ENCODE results near the gene NEU1. TPM values are rescaled to one million over a fixed set of nuclear protein-coding genes. Genes with fewer than 3 reads are reported as not detected.

Gene NEU1
- total RNA-seq, 1 experiment from 2014 or later = 15.1 TPM

DNA sequence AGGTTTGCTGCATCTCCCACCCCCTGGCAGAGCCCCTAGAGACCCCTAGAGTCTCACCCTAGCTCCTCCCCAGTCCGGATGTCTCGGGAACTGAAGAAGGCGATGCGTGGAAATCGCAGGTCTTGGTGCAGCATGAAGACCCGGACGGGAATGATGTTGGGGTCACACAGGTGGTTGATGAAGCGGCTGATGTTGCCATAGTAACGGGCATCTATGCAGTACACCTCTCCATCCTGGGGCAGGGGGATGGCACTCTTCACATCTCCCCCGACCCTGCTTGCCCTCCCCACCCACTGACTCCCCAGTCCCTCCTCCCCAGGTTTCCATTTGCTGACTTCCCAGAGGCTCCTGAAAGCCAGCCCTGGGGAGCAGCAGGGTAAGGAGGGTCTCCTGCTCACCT is 18.0 kb upstream of the NEU1 start:
- Histone ChIP-seq H3K9me2 (ENCODE audit: insufficient read depth) (no peaks in the 10 kb centered on the region), H3K4me2 (ENCODE audit: low read length) (no peak overlapping the region), H3K4me3 (replicated peaks in 1 of 2; ENCODE audit: low read depth in 1 of 2, low read length in 2 of 2) (no peak overlapping the region), H2AFZ (ENCODE audit: low read depth, low read length, poor library complexity, severe bottlenecking) (no peak overlapping the region), H3K9ac (ENCODE audit: low read length) (no peak overlapping the region), H3K27ac (ENCODE audit: low read depth, low read length) (no peak overlapping the region), H3K9me3 (ENCODE audit: control insufficient read depth in 1 of 2, insufficient read depth in 1 of 2, low read depth in 1 of 2, low read length in 2 of 2) (no peaks in the 10 kb centered on the region), H3K4me1 (ENCODE audit: control insufficient read depth in 1 of 2, insufficient read depth in 2 of 2, low read length in 2 of 2) (no peaks in the 10 kb centered on the region), H4K20me1 (ENCODE audit: insufficient read depth) (no peaks in the 10 kb centered on the region), H3K79me2 (ENCODE audit: insufficient read depth, low read length) (no peaks in the 10 kb centered on the region), H3K27me3 (ENCODE audit: insufficient read depth, low read length) (no peaks in the 10 kb centered on the region), H3K36me3 (ENCODE audit: control insufficient read depth in 1 of 2, insufficient read depth in 2 of 2, low read length in 2 of 2) (peaks cover 31 to 42% of the 10 kb centered on the region in 2 experiments)
- CTCF ChIA-PET = no interaction called here
- ATAC-seq (no peak), DNase-seq (ENCODE audit: low read depth, low spot score) (no peak)
- intact Hi-C loops (cut with micrococcal nuclease) = no loop called here
- TF ChIP-seq, protein P1, sequence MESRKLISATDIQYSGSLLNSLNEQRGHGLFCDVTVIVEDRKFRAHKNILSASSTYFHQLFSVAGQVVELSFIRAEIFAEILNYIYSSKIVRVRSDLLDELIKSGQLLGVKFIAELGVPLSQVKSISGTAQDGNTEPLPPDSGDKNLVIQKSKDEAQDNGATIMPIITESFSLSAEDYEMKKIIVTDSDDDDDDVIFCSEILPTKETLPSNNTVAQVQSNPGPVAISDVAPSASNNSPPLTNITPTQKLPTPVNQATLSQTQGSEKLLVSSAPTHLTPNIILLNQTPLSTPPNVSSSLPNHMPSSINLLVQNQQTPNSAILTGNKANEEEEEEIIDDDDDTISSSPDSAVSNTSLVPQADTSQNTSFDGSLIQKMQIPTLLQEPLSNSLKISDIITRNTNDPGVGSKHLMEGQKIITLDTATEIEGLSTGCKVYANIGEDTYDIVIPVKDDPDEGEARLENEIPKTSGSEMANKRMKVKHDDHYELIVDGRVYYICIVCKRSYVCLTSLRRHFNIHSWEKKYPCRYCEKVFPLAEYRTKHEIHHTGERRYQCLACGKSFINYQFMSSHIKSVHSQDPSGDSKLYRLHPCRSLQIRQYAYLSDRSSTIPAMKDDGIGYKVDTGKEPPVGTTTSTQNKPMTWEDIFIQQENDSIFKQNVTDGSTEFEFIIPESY (IDR thresholded peaks at IDR 0.05; ENCODE audit: extremely low read depth, insufficient replicate concordance, low read length) = no peak
- no peak for TF ChIP-seq JUND (IDR thresholded peaks at IDR 0.05)
- TF ChIP-seq EGR1 (IDR thresholded peaks at IDR 0.05; ENCODE audit: low read depth) = no peak
- no peak for TF ChIP-seq ZFX (IDR thresholded peaks at IDR 0.05)
- TF ChIP-seq YY1 (IDR thresholded peaks at IDR 0.05; ENCODE audit: extremely low read depth, insufficient replicate concordance, low read depth, low read length) = no peak
- TF ChIP-seq, protein P2, sequence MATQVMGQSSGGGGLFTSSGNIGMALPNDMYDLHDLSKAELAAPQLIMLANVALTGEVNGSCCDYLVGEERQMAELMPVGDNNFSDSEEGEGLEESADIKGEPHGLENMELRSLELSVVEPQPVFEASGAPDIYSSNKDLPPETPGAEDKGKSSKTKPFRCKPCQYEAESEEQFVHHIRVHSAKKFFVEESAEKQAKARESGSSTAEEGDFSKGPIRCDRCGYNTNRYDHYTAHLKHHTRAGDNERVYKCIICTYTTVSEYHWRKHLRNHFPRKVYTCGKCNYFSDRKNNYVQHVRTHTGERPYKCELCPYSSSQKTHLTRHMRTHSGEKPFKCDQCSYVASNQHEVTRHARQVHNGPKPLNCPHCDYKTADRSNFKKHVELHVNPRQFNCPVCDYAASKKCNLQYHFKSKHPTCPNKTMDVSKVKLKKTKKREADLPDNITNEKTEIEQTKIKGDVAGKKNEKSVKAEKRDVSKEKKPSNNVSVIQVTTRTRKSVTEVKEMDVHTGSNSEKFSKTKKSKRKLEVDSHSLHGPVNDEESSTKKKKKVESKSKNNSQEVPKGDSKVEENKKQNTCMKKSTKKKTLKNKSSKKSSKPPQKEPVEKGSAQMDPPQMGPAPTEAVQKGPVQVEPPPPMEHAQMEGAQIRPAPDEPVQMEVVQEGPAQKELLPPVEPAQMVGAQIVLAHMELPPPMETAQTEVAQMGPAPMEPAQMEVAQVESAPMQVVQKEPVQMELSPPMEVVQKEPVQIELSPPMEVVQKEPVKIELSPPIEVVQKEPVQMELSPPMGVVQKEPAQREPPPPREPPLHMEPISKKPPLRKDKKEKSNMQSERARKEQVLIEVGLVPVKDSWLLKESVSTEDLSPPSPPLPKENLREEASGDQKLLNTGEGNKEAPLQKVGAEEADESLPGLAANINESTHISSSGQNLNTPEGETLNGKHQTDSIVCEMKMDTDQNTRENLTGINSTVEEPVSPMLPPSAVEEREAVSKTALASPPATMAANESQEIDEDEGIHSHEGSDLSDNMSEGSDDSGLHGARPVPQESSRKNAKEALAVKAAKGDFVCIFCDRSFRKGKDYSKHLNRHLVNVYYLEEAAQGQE (IDR thresholded peaks at IDR 0.05; ENCODE audit: low read depth) = no peak
- no peak for TF ChIP-seq POLR2A (IDR thresholded peaks at IDR 0.05; ENCODE audit: borderline replicate concordance, extremely low read depth, insufficient read depth, insufficient read length)
- TF ChIP-seq POLR2AphosphoS5 (IDR thresholded peaks at IDR 0.05; ENCODE audit: low read depth, low read length) = no peak
- TF ChIP-seq, protein P3, sequence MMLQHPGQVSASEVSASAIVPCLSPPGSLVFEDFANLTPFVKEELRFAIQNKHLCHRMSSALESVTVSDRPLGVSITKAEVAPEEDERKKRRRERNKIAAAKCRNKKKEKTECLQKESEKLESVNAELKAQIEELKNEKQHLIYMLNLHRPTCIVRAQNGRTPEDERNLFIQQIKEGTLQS (IDR thresholded peaks at IDR 0.05) = no peak
- TF ChIP-seq, protein P4, sequence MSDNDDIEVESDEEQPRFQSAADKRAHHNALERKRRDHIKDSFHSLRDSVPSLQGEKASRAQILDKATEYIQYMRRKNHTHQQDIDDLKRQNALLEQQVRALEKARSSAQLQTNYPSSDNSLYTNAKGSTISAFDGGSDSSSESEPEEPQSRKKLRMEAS (IDR thresholded peaks at IDR 0.05) = no peak
- TF ChIP-seq, protein P5, sequence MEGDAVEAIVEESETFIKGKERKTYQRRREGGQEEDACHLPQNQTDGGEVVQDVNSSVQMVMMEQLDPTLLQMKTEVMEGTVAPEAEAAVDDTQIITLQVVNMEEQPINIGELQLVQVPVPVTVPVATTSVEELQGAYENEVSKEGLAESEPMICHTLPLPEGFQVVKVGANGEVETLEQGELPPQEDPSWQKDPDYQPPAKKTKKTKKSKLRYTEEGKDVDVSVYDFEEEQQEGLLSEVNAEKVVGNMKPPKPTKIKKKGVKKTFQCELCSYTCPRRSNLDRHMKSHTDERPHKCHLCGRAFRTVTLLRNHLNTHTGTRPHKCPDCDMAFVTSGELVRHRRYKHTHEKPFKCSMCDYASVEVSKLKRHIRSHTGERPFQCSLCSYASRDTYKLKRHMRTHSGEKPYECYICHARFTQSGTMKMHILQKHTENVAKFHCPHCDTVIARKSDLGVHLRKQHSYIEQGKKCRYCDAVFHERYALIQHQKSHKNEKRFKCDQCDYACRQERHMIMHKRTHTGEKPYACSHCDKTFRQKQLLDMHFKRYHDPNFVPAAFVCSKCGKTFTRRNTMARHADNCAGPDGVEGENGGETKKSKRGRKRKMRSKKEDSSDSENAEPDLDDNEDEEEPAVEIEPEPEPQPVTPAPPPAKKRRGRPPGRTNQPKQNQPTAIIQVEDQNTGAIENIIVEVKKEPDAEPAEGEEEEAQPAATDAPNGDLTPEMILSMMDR (IDR thresholded peaks at IDR 0.05 in 2 of 3, conservative IDR thresholded peaks at IDR 0.05 in 1 of 3; ENCODE audit: borderline replicate concordance in 1 of 3, insufficient read depth in 1 of 3, low read depth in 2 of 3, low read length in 2 of 3) = no peak
- TF ChIP-seq ZNF274 (IDR thresholded peaks at IDR 0.05; ENCODE audit: low read depth, low read length) = no peak
- no peak for TF ChIP-seq SP1 (IDR thresholded peaks at IDR 0.05; ENCODE audit: low read depth)
- RAD21 ChIA-PET (ENCODE audit: low non-redundant PET in 1 of 2, low total read pairs in 2 of 2, uncharacterized antibody in 2 of 2, unreplicated experiment in 2 of 2) = no interaction called here
- BruUV-seq (replicated peaks) = no TSS peak
- POLR2A ChIA-PET = no interaction called here

All from HCT116 (cell line).